CD4-positive, alpha-beta T cell treated with Interferon alpha-2 for 1 hour (primary cell): ENCODE data around the gene GAL3ST3.
"Not testable (repeated sequence)": the region's sequence is repeated elsewhere in the genome, so short reads cannot be mapped to it uniquely, and the experiment has no call there.

Experiments used
- DNase-seq, 2 donors: peaks; one replicate each; pipeline ENCODE4 v3.0.0-alpha.2; 2020 to 2022

The GAL3ST3 gene

DNA sequence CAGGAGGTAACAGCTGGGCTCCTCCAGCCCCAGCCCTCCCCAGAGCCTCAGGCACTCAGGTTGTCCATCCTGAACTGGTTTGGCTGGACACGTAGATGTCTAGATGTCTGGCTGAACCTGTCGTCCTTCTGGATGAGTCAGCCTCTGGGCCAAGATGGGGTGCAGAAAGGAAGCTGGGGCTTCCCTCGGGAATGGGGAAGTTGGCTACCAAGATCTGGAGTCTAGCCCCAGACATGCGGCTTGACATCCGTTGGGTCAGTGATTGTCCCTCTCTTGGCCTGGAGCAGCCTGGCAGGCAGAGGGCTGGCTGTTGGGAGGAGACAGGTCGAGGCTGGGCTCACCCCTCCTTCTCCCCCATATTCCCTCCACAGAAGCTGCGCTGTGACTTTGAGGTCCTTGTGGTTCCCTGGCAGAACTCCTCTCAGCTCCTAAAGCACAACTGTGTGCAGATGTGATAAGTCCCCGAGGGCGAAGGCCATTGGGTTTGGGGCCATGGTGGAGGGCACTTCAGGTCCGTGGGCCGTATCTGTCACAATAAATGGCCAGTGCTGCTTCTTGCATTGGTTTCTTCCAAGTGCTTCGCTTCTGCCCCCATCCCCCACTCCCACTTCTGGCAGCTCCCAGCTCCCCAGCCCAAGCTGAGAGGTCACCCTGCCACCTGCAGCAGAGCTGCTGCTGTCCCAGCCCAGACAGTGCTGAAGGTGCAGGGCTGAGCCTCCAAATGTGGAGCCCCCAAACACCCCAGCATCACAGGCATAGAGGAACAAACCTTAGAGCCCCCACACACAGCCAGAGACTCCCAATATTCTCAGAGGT is 35.8 kb downstream of the GAL3ST3 start:
- DNase-seq: peak in 1 of 2 donors; percentile 42

DNA sequence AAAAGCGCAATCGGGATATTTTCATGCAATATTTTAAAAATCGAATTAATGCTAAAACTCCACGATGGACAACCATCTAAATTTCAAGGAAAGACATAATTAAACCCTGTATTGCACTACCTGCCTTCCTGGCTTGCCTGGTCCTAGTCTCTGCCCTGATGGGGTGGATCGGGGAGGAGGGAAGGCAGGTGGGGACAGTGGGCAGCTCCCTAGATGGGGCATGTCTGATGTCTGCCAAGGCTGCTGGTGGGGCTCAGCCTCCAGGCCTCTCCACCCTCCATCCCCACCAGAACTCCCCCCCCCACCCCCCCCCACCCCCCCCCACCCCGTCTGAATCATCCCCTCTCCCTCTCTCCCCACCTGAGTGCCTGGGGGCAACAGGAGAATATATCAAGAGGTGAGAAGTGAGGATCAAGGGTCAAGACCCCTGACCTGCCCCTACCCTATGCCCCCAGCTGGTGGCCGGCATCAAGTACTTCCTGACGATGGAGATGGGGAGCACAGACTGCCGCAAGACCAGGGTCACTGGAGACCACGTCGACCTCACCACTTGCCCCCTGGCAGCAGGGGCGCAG is 36.5 kb downstream of the GAL3ST3 start:
- DNase-seq: no peak

DNA sequence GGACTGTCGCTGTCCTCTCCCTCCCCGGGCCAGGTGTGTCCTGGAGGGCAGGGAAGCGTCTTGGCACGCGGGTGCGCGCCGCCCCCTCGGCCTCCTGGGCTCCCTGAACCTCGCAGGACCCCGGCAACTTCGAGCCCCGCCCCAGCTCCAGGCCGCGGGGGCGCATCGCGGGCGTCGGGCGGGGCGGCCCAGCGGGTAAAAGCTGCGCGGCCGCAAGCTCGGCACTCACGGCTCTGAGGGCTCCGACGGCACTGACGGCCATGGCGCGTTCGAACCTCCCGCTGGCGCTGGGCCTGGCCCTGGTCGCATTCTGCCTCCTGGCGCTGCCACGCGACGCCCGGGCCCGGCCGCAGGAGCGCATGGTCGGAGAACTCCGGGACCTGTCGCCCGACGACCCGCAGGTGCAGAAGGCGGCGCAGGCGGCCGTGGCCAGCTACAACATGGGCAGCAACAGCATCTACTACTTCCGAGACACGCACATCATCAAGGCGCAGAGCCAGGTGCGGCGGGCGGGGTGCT is 37.1 kb downstream of the GAL3ST3 start, which contains the start of gene CST6:
TSS of gene CST6 (plus strand) at position 224 of the 519 bp plus-strand sequence. CDS start at position 261, 37 bp downstream.
- DNase-seq: no peak

DNA sequence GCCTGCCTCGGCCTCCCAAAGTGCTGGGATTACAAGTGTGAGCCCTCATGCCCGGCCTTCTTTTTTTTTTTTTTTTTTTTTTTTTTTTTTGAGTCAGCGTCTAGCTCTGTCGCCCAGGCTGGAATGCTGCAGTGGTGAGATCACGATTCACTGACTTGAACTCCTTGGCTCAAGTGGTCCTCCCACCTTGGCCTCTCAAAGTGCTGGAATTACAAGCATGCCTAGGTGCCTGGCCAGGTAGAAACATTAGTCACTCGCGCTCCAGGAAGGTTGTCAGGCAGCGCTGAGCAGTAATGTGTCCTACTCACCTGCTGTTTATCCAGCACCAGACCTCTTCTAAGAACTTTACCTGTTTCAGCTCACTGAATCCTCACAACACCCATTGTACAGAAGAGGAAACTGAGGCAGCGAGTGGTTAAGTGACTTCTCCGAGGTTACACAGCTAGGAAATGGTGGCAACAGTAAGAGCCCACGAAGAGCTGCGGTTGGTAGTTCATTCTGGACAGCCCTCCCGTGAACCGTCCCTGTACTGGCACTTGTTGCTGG is 37.6 kb downstream of the GAL3ST3 start:
- DNase-seq: no peak

DNA sequence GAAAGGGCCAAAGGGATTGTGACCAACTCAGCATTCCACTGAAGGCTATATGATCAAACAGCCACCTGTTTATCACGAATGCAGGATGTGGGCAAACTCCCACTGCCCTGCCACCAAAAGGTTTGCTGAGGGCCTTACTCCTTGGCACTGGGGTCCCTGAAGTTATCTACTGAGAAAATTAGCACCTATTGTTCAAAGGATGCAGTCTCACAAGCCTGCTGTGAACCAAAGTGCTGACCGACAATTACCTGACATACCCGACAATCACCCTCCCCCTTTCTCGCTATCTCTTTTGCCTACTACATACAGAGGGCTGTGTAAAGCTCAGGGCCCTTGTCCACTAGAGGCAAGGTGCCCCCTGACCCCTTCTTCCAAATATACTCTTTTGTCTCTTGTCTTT is 38.9 kb downstream of the GAL3ST3 start:
- DNase-seq: not testable (repeated sequence)

DNA sequence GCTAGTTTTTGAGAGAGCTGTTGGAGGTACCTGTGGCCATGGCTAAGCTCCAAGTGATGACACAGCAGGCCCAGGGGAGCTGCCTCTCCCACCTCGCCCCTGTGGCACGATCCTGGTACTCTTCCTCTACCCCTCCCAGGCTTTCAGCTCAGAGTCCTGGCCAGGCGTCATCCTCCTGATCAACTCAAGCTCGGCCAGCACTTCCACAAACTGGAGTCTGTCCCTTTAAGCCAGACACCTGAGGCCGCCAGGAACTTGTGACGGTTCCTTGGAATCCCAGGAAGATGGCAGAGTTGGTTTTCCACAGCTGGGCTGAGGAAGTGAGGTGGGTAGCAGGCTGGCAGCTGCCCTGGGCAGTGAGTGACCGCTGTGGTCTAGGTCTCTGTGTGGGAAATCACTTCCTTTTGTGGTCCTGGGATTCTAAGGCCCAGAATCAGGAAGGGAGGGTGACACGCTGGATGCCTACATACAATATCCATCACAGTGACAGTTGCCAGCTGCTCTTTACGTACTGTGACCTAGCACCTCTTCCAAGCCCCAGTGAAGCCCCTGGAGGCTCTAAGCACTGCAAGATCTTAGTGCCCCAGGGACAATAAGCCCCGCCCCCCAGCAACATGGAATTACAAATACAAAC is 40.4 kb downstream of the GAL3ST3 start:
- DNase-seq: no peak

DNA sequence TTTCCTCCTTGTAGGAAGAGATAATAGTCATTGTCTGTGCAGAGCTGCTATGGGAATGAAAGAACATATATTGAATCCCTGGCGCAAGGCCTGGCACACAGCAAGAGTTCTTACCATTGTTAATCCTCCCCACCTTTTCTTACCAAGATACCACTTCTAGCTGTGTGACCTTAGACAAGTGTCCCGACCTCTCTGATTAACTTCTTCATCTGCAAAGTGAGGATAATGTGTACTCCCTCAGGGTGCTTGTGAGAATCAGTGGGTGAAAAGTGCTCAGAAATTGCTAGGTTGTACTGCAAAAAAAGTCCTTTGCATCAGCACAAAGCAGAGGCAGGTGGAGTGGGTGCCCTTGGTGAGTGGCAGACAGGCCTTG is 40.9 kb downstream of the GAL3ST3 start:
- DNase-seq: no peak

DNA sequence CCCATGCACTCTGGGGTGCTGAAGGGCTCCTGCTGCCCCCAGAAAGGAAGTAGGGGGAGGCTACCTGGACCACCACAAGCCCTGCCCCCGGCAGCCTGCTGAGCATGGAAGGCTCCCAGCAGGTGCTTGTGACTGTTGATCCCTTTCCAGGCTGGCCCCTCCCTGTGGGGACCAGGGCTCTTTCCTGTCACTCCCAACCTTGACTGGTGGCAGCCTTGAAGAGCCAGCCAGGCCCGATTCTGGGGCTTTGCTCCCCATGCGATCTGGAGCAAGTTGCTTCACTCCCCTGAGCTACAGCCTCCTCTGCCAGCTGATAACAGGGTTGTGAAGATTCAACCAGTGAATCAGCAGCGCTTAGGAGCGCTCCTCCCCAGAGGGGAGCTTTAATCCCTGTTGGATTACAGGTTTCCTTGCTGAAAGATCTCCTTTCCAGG is 41.7 kb downstream of the GAL3ST3 start:
- no peak for DNase-seq

DNA sequence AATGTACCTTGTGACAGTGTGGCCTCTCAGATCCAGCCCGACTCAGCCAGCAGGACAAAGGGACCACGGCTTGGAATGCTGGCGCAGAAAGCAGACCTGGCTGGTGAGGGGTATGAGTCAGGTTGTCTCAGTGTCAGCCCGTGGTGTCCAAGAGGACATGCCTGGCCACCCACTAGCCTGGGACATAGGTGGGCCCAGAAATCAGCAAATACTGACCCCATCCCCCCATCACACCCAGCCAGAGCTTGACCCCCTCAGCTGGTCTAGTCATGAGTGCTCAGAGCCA is 42.1 kb downstream of the GAL3ST3 start:
- no peak for DNase-seq

DNA sequence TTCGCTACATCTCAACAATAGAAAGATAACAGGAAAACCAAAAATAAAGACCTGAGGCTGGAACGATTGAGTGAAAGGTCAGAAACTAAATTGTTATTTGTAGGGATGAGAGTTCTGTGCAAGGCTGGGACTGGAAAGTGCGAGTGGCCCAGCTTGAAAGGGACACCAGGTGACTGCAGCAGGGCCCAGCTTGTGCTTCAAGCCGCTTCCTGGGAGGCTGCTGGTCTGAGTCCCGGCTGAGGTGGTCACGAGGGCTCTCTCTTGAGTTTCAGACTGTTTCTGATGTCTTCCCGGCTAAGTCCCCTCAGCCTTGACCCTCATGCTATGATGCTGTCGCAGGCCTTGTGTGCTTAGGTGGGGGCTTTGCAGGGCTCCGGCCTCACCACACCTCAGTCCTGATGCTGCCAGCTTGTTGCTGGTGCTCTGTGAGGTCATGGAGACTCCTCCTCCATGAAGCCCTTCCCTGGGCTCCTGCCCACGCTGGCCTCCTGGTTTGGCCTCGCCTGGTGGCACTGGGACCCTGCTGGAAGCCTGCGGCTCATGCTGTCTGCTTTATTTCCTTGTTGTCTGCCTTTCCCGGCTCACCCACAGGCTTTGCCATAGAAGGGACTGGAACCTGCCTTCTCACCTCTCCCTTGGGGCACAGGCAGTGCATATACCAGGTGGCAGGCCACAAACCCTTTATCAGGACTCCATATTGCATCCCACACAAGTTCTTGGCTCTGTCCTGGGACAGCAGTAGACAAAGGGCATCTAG is 42.6 kb downstream of the GAL3ST3 start:
- DNase-seq: no peak

DNA sequence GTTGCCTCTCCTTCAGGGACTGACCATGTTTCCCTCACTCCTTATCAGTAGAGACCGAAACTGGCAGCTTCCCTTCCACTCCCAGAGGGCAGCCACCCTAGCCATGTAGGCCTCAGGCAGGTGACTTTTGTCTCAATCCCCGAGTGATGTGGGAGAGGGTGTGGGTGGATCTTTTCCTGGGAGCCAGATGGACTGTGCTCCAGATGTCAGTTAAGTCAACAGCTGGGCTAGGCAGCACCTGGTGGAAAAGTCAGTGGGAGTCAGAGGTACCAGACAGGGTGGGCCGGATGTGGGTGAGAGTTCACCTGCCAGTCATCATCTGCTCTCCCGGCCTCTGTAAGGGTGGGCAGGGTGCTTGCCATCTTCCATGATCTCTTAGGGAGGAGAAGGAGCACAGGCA is 44.8 kb downstream of the GAL3ST3 start:
- DNase-seq: no peak

DNA sequence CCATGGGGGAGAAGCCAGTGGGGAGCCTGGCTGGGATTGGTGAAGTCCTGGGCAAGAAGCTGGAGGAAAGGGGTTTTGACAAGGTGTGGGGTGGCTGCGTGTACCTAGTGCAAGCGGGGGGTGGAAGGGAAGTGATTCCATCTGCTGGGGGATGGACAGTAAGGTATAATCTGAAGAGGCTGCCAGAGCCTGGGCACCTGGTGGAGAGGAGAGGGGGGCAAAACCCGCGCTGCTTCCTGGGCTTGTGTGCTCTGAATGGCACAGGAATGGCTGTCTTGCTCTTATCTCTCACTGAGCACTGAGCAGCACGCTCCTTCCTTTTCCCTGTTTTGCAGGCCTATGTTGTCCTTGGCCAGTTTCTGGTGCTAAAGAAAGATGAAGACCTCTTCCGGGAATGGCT is 45.7 kb downstream of the GAL3ST3 start:
- no peak for DNase-seq

DNA sequence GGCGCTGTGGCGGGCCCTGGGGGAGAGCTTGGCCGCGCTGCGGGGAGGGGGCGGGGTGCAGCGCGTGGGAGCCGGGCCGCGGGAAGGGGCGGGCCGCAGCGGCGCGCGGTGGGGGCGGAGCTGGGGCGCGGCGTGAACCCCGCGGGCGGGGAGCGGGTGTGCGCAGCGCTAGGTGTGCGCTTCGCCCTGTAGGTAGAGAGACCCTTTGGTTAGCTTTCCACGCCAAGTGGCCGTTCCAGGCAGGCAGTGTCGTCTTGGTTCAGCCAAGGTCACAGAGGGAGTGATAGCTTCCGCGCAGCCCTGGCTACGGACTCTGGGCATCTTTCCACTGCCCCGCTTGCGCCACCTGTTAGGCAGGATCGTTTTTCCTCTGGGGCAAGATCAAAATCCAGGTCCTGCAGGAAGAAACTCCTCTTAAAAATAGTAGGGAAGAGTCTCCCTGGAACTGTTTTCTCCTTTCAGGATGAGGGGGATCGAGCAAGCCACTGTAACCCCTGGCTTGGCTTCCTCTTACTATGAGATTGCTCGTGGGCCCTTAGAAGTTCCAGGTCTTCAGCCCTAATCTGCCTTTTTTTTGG is 46.2 kb downstream of the GAL3ST3 start:
- DNase-seq: no peak

DNA sequence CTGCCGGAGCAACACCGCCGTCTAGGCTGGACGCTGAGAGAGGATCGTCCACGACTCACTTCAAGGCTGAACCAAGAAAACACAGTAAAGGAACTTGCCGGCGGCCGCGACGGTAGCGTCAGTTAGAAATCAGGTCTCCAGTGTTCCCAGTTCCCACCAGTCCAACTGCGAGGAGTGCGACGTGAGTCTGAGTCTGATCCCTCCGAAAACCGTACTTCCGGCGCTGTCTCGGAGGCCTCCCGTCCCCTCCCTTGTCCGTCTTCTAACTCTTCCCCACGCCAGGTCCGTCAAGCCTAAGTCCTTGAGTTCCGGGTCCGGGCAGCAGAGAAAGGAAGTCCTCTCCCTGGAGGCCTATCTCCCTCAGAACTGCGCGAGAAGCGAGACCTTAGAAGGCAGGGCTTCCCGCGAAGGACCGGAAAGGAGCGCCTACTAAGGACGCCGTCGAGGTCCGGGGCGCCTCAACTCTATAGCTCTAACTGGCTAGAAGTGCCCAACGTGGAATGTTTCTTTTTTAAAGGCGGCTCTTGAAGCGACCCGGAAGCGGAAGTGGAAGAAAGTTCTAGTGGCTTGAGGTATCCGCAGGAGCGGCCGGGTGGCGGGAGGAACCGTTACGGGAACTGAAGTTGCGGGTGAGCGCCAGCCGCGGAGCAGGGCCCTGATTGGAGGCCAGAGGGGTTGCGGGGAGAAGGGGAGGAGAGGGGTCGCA is 46.9 kb downstream of the GAL3ST3 start, which contains the start of the genes BANF1 and EIF1AD:
TSS of gene BANF1 (plus strand) at position 562 of the 706 bp plus-strand sequence. CDS start 748 bp downstream, outside the sequence.
TSS of gene EIF1AD (minus strand) at position 216 of the 706 bp plus-strand sequence. CDS start 1,768 bp downstream, outside the sequence.
- peak; percentile 91 to 96 for DNase-seq

DNA sequence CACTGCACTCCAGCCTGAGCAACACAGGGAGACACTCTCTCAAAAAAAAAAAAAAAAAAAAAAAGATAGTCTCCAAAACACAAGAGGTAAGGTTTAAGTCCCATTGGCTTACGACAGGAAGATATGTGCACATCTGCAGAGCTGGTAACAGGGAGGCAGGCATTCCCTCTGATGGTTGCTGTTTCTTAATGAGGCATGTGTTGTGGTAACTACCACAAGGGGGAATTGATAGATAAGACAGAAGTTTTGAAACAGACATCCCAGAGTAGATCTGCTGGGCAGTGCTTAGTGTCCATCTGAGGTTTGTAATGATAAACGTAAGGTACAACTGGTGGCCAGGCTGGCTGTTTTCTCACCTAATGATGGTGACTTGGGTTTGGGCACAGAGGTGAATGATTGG is 51.7 kb downstream of the GAL3ST3 start:
- DNase-seq: no peak

DNA sequence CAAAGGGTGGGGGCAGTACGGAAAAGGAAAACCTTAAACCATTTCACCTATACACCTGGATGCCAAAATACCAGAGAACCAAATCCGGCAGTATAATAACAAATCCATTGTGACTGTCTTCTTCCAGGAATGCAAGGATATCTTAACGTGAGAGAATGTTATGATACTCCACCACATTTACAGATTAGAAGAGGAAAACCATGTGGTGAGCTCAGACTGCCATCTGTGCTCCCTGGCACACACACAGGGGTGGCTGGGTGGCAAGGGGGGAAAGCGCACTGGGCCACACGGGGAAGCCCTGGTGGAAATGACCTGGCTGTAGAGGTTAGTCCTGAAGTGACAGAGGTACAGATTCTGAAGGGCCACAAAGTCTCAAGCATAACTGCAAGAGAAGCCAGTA is 56.9 kb downstream of the GAL3ST3 start:
- DNase-seq: no peak
